Dendritic cell treated with granulocyte-macrophage colony-stimulating factor and Interleukin-4, amounts not matched to agents 40 ng/mL and 50 ng/mL, for 4 days (primary cell): ENCODE data around the gene TAS2R60.
"Not testable (repeated sequence)": the region's sequence is repeated elsewhere in the genome, so short reads cannot be mapped to it uniquely, and the experiment has no call there.

Experiments
- H3K27ac Mint-ChIP-seq: one replicate; pipeline ENCODE4 v1.8.0; 2022; ENCODE audit warnings: mild to moderate bottlenecking, mixed read lengths
- H3K27me3 Mint-ChIP-seq: one replicate; pipeline ENCODE4 v1.8.0; 2022; ENCODE audit warnings: mild to moderate bottlenecking, mixed read lengths
- H3K36me3 Mint-ChIP-seq: one replicate; pipeline ENCODE4 v1.8.0; 2022; ENCODE audit warnings: low read depth, mixed read lengths
- H3K4me1 Mint-ChIP-seq: one replicate; pipeline ENCODE4 v1.8.0; 2022; ENCODE audit warnings: low read depth, mixed read lengths
- H3K4me3 Mint-ChIP-seq: one replicate; pipeline ENCODE4 v1.8.0; 2022; ENCODE audit warnings: mild to moderate bottlenecking, moderate library complexity, mixed read lengths
- H3K9me3 Mint-ChIP-seq: one replicate; pipeline ENCODE4 v1.8.0; 2022; ENCODE audit warnings: mixed read lengths
- intact Hi-C: fragments of 100-400 bp; cut with micrococcal nuclease; formaldehyde crosslinking; loops from one replicate; pipeline ENCODE4 v1.15.0; 2022

TAS2R60 gene

GRCh38 chr7:143443153-143443552 lies at the start of gene TAS2R60:
TSS of gene TAS2R60 (plus strand) at chr7:143443453. CDS start at chr7:143443453, 0 bp downstream.
- Mint-ChIP-seq H3K27ac (no peak within 1 kb of the TSS), H3K9me3 (no peaks in the 10 kb centered on the region), H3K4me3 (no peak within 1 kb of the TSS), H3K36me3 (no peaks in the 10 kb centered on the region), H3K27me3 (no peaks in the 10 kb centered on the region), H3K4me1 (peaks cover 6% of the 10 kb centered on the region)
- intact Hi-C loops, result no loop called here

- H3K4me1 Mint-ChIP-seq, result peaks cover 61% of the 10 kb centered on the region
Observed at GRCh38 chr7:143394068-143394467, 49.2 kb upstream of the TAS2R60 start.

GRCh38 chr7:143394777-143395176 lies 48.5 kb upstream of the TAS2R60 start:
- Mint-ChIP-seq H3K9me3 (no peaks in the 10 kb centered on the region), H3K27ac (peak overlapping the region; percentile 27), H3K27me3 (no peaks in the 10 kb centered on the region), H3K4me3 (no peak overlapping the region), H3K36me3 (no peaks in the 10 kb centered on the region), H3K4me1 (peaks cover 54% of the 10 kb centered on the region)
- intact Hi-C loops, result no loop called here

More at GRCh38 chr7:143394068-143394467, 49.2 kb upstream of the TAS2R60 start:
- intact Hi-C loops, result no loop called here
- no peak overlapping the region for H3K27ac Mint-ChIP-seq
- H3K36me3 Mint-ChIP-seq, result no peaks in the 10 kb centered on the region
- no peak overlapping the region for H3K4me3 Mint-ChIP-seq
- no peaks in the 10 kb centered on the region for H3K27me3 Mint-ChIP-seq
- H3K9me3 Mint-ChIP-seq, result no peaks in the 10 kb centered on the region

- no peaks in the 10 kb centered on the region for H3K9me3 Mint-ChIP-seq
- H3K27me3 Mint-ChIP-seq, result no peaks in the 10 kb centered on the region
- peaks cover 47% of the 10 kb centered on the region for H3K4me1 Mint-ChIP-seq
- intact Hi-C loops, result no loop called here
- no peaks in the 10 kb centered on the region for H3K36me3 Mint-ChIP-seq
- peak overlapping the region; percentile 27 for H3K27ac Mint-ChIP-seq
- no peak overlapping the region for H3K4me3 Mint-ChIP-seq
Observed at GRCh38 chr7:143395187-143396149, 47.8 kb upstream of the TAS2R60 start.

GRCh38 chr7:143396182-143396581 lies 47.1 kb upstream of the TAS2R60 start:
- H3K9me3 Mint-ChIP-seq, result no peaks in the 10 kb centered on the region
- no peak overlapping the region for H3K4me3 Mint-ChIP-seq
- peaks cover 40% of the 10 kb centered on the region for H3K4me1 Mint-ChIP-seq
- H3K27me3 Mint-ChIP-seq, result no peaks in the 10 kb centered on the region
- intact Hi-C loops, result no loop called here
- H3K36me3 Mint-ChIP-seq, result no peaks in the 10 kb centered on the region
- no peak overlapping the region for H3K27ac Mint-ChIP-seq

- H3K4me1 Mint-ChIP-seq, result peaks cover 33% of the 10 kb centered on the region
- H3K4me3 Mint-ChIP-seq, result no peak overlapping the region
- intact Hi-C loops, result no loop called here
- no peaks in the 10 kb centered on the region for H3K9me3 Mint-ChIP-seq
- H3K27me3 Mint-ChIP-seq, result no peaks in the 10 kb centered on the region
- H3K36me3 Mint-ChIP-seq, result no peaks in the 10 kb centered on the region
- no peak overlapping the region for H3K27ac Mint-ChIP-seq
Observed at GRCh38 chr7:143396625-143397556, 46.4 kb upstream of the TAS2R60 start.

- no peaks in the 10 kb centered on the region for H3K27me3 Mint-ChIP-seq
- peaks cover 26% of the 10 kb centered on the region for H3K4me1 Mint-ChIP-seq
- H3K36me3 Mint-ChIP-seq, result no peaks in the 10 kb centered on the region
- H3K27ac Mint-ChIP-seq, result no peak overlapping the region
- H3K9me3 Mint-ChIP-seq, result no peaks in the 10 kb centered on the region
- intact Hi-C loops, result no loop called here
- H3K4me3 Mint-ChIP-seq, result no peak overlapping the region
Observed at GRCh38 chr7:143397710-143398530, 45.3 kb upstream of the TAS2R60 start.

- Mint-ChIP-seq H3K36me3 (no peaks in the 10 kb centered on the region), H3K9me3 (no peaks in the 10 kb centered on the region), H3K27me3 (no peaks in the 10 kb centered on the region), H3K4me1 (peaks cover 19% of the 10 kb centered on the region), H3K27ac (no peak overlapping the region), H3K4me3 (no peak overlapping the region)
- intact Hi-C loops, result no loop called here
Observed at GRCh38 chr7:143398616-143399015, 44.6 kb upstream of the TAS2R60 start.

GRCh38 chr7:143399151-143399550 lies 44.1 kb upstream of the TAS2R60 start:
- no peak overlapping the region for H3K4me3 Mint-ChIP-seq
- no peaks in the 10 kb centered on the region for H3K9me3 Mint-ChIP-seq
- H3K4me1 Mint-ChIP-seq, result peaks cover 14% of the 10 kb centered on the region
- intact Hi-C loops, result no loop called here
- no peak overlapping the region for H3K27ac Mint-ChIP-seq
- no peaks in the 10 kb centered on the region for H3K27me3 Mint-ChIP-seq
- H3K36me3 Mint-ChIP-seq, result no peaks in the 10 kb centered on the region

- intact Hi-C loops, result no loop called here
- Mint-ChIP-seq H3K9me3 (no peaks in the 10 kb centered on the region), H3K36me3 (no peaks in the 10 kb centered on the region), H3K4me3 (no peak overlapping the region), H3K4me1 (peaks cover 13% of the 10 kb centered on the region), H3K27me3 (no peaks in the 10 kb centered on the region), H3K27ac (no peak overlapping the region)
Observed at GRCh38 chr7:143399642-143400041, 43.6 kb upstream of the TAS2R60 start.

- no peaks in the 10 kb centered on the region for H3K36me3 Mint-ChIP-seq
- H3K9me3 Mint-ChIP-seq, result no peaks in the 10 kb centered on the region
- H3K4me3 Mint-ChIP-seq, result no peak overlapping the region
- intact Hi-C loops, result no loop called here
- H3K27ac Mint-ChIP-seq, result no peak overlapping the region
- no peaks in the 10 kb centered on the region for H3K27me3 Mint-ChIP-seq
- peaks cover 5% of the 10 kb centered on the region for H3K4me1 Mint-ChIP-seq
Observed at GRCh38 chr7:143401265-143401664, 42.0 kb upstream of the TAS2R60 start.

- intact Hi-C loops, H3K4me3 Mint-ChIP-seq, H3K27me3 Mint-ChIP-seq, H3K36me3 Mint-ChIP-seq, H3K9me3 Mint-ChIP-seq, H3K27ac Mint-ChIP-seq: not testable (repeated sequence)
- peaks cover 12% of the 10 kb centered on the region for H3K4me1 Mint-ChIP-seq
Observed at GRCh38 chr7:143402233-143402632, 41.0 kb upstream of the TAS2R60 start.

- no peak overlapping the region for H3K4me3 Mint-ChIP-seq
- H3K27me3 Mint-ChIP-seq, result peaks cover 8% of the 10 kb centered on the region
- intact Hi-C loops, result no loop called here
- H3K27ac Mint-ChIP-seq, result no peak overlapping the region
- peaks cover 40% of the 10 kb centered on the region for H3K4me1 Mint-ChIP-seq
- H3K9me3 Mint-ChIP-seq, result no peaks in the 10 kb centered on the region
- H3K36me3 Mint-ChIP-seq, result no peaks in the 10 kb centered on the region
Observed at GRCh38 chr7:143405173-143406001, 37.9 kb upstream of the TAS2R60 start.
